NCI-H446 treated with DMSO at 0.1 percent for 48 hours (cell line): Measurements from ENCODE around the gene STX1B.
A peak's percentile ranks its signal among the peaks of the same experiment; 100 is the strongest.
"Not testable (repeated sequence)": the region's sequence is repeated elsewhere in the genome, so short reads cannot be mapped to it uniquely, and the experiment has no call there.

Source experiments
- DNase-seq: peaks from one replicate; lab custom pipeline; 2025; lab: John Stamatoyannopoulos, UW

Gene STX1B

GRCh38 chr16:31013292-31013691 is 2.9 kb upstream of the STX1B start:
- DNase-seq = not testable (repeated sequence)

GRCh38 chr16:31011815-31012214 is 1.4 kb upstream of the STX1B start:
- DNase-seq = not testable (repeated sequence)

GRCh38 chr16:31009894-31010584 is 399 bp downstream of the STX1B start:
- no peak for DNase-seq

- no peak for DNase-seq
These were observed 1.3 kb downstream of the STX1B start for GRCh38 chr16:31009120-31009519.

GRCh38 chr16:31008551-31008950 is 1.9 kb downstream of the STX1B start:
- DNase-seq = no peak

- no peak for DNase-seq
These were observed 2.3 kb downstream of the STX1B start for GRCh38 chr16:31008149-31008548.

- DNase-seq = no peak
These were observed 2.8 kb downstream of the STX1B start for GRCh38 chr16:31007684-31008083.

- no peak for DNase-seq
These were observed 3.8 kb downstream of the STX1B start for GRCh38 chr16:31006589-31006988.

GRCh38 chr16:31006086-31006385 is 4.4 kb downstream of the STX1B start:
- DNase-seq = no peak

GRCh38 chr16:31005350-31006085 is 4.9 kb downstream of the STX1B start:
- no peak for DNase-seq

GRCh38 chr16:31004658-31005057 is 5.8 kb downstream of the STX1B start:
- no peak for DNase-seq

- DNase-seq = no peak
These were observed 6.7 kb downstream of the STX1B start for GRCh38 chr16:31003744-31004143.

GRCh38 chr16:31002862-31003341 is 7.5 kb downstream of the STX1B start:
- DNase-seq = no peak

- DNase-seq = no peak
These were observed 8.2 kb downstream of the STX1B start for GRCh38 chr16:31002250-31002700.

- DNase-seq = no peak
These were observed 8.8 kb downstream of the STX1B start for GRCh38 chr16:31001507-31002249.

- DNase-seq = no peak
These were observed 9.6 kb downstream of the STX1B start for GRCh38 chr16:31000671-31001382.

- DNase-seq = peak; percentile 67
These were observed 11.3 kb downstream of the STX1B start for GRCh38 chr16:30998852-30999761.

- DNase-seq = no peak
These were observed 12.4 kb downstream of the STX1B start for GRCh38 chr16:30997725-30998711.

- no peak for DNase-seq
These were observed 13.3 kb downstream of the STX1B start for GRCh38 chr16:30996985-30997724.
